Measurements from ENCODE around the gene HECW1.

DNA sequence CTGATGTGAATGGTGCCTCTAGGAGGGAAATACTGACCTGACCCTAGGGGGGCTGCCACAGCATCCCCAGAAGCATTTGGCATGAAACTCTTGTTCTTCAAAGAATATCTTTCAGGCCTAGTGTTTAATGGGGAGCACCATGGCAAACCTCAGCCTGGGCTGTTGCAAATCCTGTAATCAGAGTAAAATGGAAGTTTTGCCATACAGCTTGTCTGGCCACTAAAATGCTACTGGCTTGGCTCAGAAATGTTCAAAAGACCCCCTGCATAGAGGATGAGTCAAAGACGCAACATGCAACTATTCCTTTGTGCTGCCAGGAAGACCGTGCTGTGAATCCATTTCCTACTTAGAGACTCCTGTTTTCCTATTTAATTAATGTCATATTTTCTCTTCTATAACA is 26.7 kb downstream of the HECW1 start:
- no peak for TF ChIP-seq POLR2A (IDR thresholded peaks at IDR 0.05)
- TF ChIP-seq, protein P1, sequence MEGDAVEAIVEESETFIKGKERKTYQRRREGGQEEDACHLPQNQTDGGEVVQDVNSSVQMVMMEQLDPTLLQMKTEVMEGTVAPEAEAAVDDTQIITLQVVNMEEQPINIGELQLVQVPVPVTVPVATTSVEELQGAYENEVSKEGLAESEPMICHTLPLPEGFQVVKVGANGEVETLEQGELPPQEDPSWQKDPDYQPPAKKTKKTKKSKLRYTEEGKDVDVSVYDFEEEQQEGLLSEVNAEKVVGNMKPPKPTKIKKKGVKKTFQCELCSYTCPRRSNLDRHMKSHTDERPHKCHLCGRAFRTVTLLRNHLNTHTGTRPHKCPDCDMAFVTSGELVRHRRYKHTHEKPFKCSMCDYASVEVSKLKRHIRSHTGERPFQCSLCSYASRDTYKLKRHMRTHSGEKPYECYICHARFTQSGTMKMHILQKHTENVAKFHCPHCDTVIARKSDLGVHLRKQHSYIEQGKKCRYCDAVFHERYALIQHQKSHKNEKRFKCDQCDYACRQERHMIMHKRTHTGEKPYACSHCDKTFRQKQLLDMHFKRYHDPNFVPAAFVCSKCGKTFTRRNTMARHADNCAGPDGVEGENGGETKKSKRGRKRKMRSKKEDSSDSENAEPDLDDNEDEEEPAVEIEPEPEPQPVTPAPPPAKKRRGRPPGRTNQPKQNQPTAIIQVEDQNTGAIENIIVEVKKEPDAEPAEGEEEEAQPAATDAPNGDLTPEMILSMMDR (IDR thresholded peaks at IDR 0.05), result no peak
